Astrocyte (in vitro differentiated cells and primary cell): ENCODE measurements around the gene SFT2D3. TPM values are rescaled to one million over a fixed set of nuclear protein-coding genes. Genes with fewer than 3 reads are reported as not detected.

Experiments used
- DNase-seq: peaks from one replicate; pipeline ENCODE4 v3.0.0-alpha.2; 2010; ENCODE audit warnings: low read depth
- FAIRE-seq: peaks from 2 replicates; lab custom pipeline; 2011; peaks lifted over from hg19 to GRCh38; lab: Jason Lieb, UNC
- H2AFZ ChIP-seq: 2 replicates; pipeline ENCODE4 v1.6.0; 2012; ENCODE audit warnings: low read depth, low read length, inconsistent platforms
- H3K27ac ChIP-seq: 2 replicates; pipeline ENCODE4 v1.5.1; 2011; ENCODE audit warnings: low read depth, low read length, inconsistent platforms
- H3K27me3 ChIP-seq: 2 replicates; pipeline ENCODE4 v1.6.0; 2011; ENCODE audit warnings: low read length, inconsistent platforms; ENCODE audit not compliant: insufficient read depth
- H3K36me3 ChIP-seq: 2 replicates; pipeline ENCODE4 v1.5.1; 2011; ENCODE audit warnings: low read length, inconsistent platforms; ENCODE audit not compliant: insufficient read depth
- H3K4me1 ChIP-seq: 2 replicates; pipeline ENCODE4 v1.5.1; 2011; ENCODE audit warnings: low read length, inconsistent platforms; ENCODE audit not compliant: insufficient read depth
- H3K4me2 ChIP-seq: 2 replicates; pipeline ENCODE4 v1.6.0; 2012; ENCODE audit warnings: low read length, inconsistent platforms
- H3K4me3 ChIP-seq: 2 replicates; pipeline ENCODE4 v1.5.1; 2011; ENCODE audit warnings: low read depth, mild to moderate bottlenecking, low read length, inconsistent platforms; ENCODE audit not compliant: insufficient read depth
- H3K79me2 ChIP-seq: 2 replicates; pipeline ENCODE4 v1.6.0; 2012; ENCODE audit warnings: mild to moderate bottlenecking, low read length, inconsistent platforms; ENCODE audit not compliant: insufficient read depth
- H3K9ac ChIP-seq: 2 replicates; pipeline ENCODE4 v1.6.0; 2012; ENCODE audit warnings: mild to moderate bottlenecking, low read length, inconsistent platforms
- H3K9me3 ChIP-seq: 2 replicates; pipeline ENCODE4 v1.5.1; 2012; ENCODE audit warnings: low read depth, mild to moderate bottlenecking, low read length, inconsistent platforms; ENCODE audit not compliant: insufficient read depth
- H4K20me1 ChIP-seq: 2 replicates; pipeline ENCODE4 v1.6.0; 2012; ENCODE audit warnings: low read length, inconsistent platforms; ENCODE audit not compliant: insufficient read depth
- H3K27ac Mint-ChIP-seq: one replicate; pipeline ENCODE4 v1.8.0; 2021; ENCODE audit warnings: mild to moderate bottlenecking, mixed read lengths; ENCODE audit not compliant: unreplicated experiment
- H3K27me3 Mint-ChIP-seq: one replicate; pipeline ENCODE4 v1.8.0; 2021; ENCODE audit warnings: low read depth, mixed read lengths; ENCODE audit not compliant: unreplicated experiment
- H3K36me3 Mint-ChIP-seq: one replicate; pipeline ENCODE4 v1.8.0; 2021; ENCODE audit warnings: low read depth, mixed read lengths; ENCODE audit not compliant: unreplicated experiment
- H3K4me1 Mint-ChIP-seq: one replicate; pipeline ENCODE4 v1.8.0; 2021; ENCODE audit warnings: low read depth, mixed read lengths; ENCODE audit not compliant: unreplicated experiment
- H3K4me3 Mint-ChIP-seq: one replicate; pipeline ENCODE4 v1.8.0; 2021; ENCODE audit warnings: mild to moderate bottlenecking, moderate library complexity, mixed read lengths; ENCODE audit not compliant: unreplicated experiment
- H3K9me3 Mint-ChIP-seq: one replicate; pipeline ENCODE4 v1.8.0; 2021; ENCODE audit warnings: mild to moderate bottlenecking, mixed read lengths; ENCODE audit not compliant: unreplicated experiment
- CTCF ChIP-seq: IDR thresholded peaks from 2 replicates; pipeline ENCODE4 v1.5.1; 2011; ENCODE audit warnings: low read depth, mild to moderate bottlenecking, inconsistent platforms, low read length, moderate library complexity; ENCODE audit not compliant: insufficient read depth
- EZH2 ChIP-seq: IDR thresholded peaks from 2 replicates; pipeline ENCODE4 v1.6.1; 2012; ENCODE audit warnings: mild to moderate bottlenecking, low read length, inconsistent platforms; ENCODE audit not compliant: insufficient read depth
- total RNA-seq: library from RNA; stranded (reverse); gene quantifications from 2 replicates; pipeline ENCODE4 v1.2.1, GENCODE V29; 2021

The SFT2D3 gene
- total RNA-seq, 1 donor from 2014 or later = 2.9 TPM

GRCh38 chr2:127695491-127696472 lies 5.5 kb upstream of the SFT2D3 start:
- FAIRE-seq (no peak), DNase-seq (peak; percentile 39)
- no peaks in the 10 kb centered on the region for H4K20me1 ChIP-seq
- peaks cover 13% of the 10 kb centered on the region for H3K9me3 Mint-ChIP-seq
- H3K27me3 ChIP-seq = no peaks in the 10 kb centered on the region
- H3K36me3 ChIP-seq = no peaks in the 10 kb centered on the region
- no peaks in the 10 kb centered on the region for H3K79me2 ChIP-seq
- H3K4me1 ChIP-seq = peaks cover 3% of the 10 kb centered on the region
- no peak overlapping the region for H3K4me3 Mint-ChIP-seq
- H3K27ac ChIP-seq = no peak overlapping the region
- H3K9ac ChIP-seq = no peak overlapping the region
- no peak overlapping the region for H2AFZ ChIP-seq
- peaks cover 7% of the 10 kb centered on the region for H3K4me1 Mint-ChIP-seq
- H3K27me3 Mint-ChIP-seq = no peaks in the 10 kb centered on the region
- no peak overlapping the region for H3K27ac Mint-ChIP-seq
- H3K4me3 ChIP-seq = no peak overlapping the region
- no peaks in the 10 kb centered on the region for H3K9me3 ChIP-seq
- no peak overlapping the region for H3K4me2 ChIP-seq
- peaks cover 11% of the 10 kb centered on the region for H3K36me3 Mint-ChIP-seq
- TF ChIP-seq EZH2 (no peak), CTCF (no peak)

- Histone ChIP-seq H3K79me2 (peaks cover 6% of the 10 kb centered on the region), H3K4me2 (no peak overlapping the region), H3K27me3 (no peaks in the 10 kb centered on the region), H3K4me3 (no peak overlapping the region), H3K27ac (no peak overlapping the region), H4K20me1 (peaks cover 5% of the 10 kb centered on the region), H3K9ac (no peak overlapping the region), H3K9me3 (no peaks in the 10 kb centered on the region), H2AFZ (no peak overlapping the region), H3K4me1 (peaks cover 8% of the 10 kb centered on the region), H3K36me3 (no peaks in the 10 kb centered on the region)
- no peaks in the 10 kb centered on the region for H3K9me3 Mint-ChIP-seq
- DNase-seq = no peak
- TF ChIP-seq EZH2 (no peak), CTCF (no peak)
- H3K4me3 Mint-ChIP-seq = no peak overlapping the region
- H3K27me3 Mint-ChIP-seq = no peaks in the 10 kb centered on the region
- peaks cover 10% of the 10 kb centered on the region for H3K4me1 Mint-ChIP-seq
- H3K27ac Mint-ChIP-seq = no peak overlapping the region
- no peak for FAIRE-seq
- H3K36me3 Mint-ChIP-seq = peaks cover 6% of the 10 kb centered on the region
These were observed 3.7 kb upstream of the SFT2D3 start for GRCh38 chr2:127697482-127698180.
